Hepatocyte (in vitro differentiated cells): ENCODE measurements around the gene KSR2.

ENCODE experiments used
- EZH2 ChIP-seq: fragments of 200-600 bp; sonication (generic); IDR thresholded peaks from 2 replicates; pipeline ENCODE4 v1.6.1; 2016; ENCODE audit warnings: antibody characterized with exemption, mild to moderate bottlenecking, borderline replicate concordance
- TF ChIP-seq, protein P1 (sequence below): fragments of 200-600 bp; sonication (generic); IDR thresholded peaks from 2 replicates; pipeline ENCODE4 v1.5.1; 2016; ENCODE audit warnings: antibody characterized with exemption, mild to moderate bottlenecking; ENCODE audit not compliant: poor library complexity

- TF ChIP-seq, protein P1, sequence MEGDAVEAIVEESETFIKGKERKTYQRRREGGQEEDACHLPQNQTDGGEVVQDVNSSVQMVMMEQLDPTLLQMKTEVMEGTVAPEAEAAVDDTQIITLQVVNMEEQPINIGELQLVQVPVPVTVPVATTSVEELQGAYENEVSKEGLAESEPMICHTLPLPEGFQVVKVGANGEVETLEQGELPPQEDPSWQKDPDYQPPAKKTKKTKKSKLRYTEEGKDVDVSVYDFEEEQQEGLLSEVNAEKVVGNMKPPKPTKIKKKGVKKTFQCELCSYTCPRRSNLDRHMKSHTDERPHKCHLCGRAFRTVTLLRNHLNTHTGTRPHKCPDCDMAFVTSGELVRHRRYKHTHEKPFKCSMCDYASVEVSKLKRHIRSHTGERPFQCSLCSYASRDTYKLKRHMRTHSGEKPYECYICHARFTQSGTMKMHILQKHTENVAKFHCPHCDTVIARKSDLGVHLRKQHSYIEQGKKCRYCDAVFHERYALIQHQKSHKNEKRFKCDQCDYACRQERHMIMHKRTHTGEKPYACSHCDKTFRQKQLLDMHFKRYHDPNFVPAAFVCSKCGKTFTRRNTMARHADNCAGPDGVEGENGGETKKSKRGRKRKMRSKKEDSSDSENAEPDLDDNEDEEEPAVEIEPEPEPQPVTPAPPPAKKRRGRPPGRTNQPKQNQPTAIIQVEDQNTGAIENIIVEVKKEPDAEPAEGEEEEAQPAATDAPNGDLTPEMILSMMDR, result no peak
- no peak for TF ChIP-seq EZH2
Measured at GRCh38 chr12:117583677-117584225, 385.0 kb downstream of the KSR2 start.
